HL-60 (cell line): ENCODE measurements around the gene NBEAL2.

Experiments
- DNase-seq, 2 experiments: peaks; one replicate each; pipeline ENCODE4 v3.0.0-alpha.2; 2010 to 2020; ENCODE audit warnings: low read depth in 1 of 2, low spot score in 1 of 2
- H3K27ac ChIP-seq: fragments of 250-450 bp; sonication (Bioruptor Pico); replicated peaks from 2 replicates; pipeline ENCODE4 v1.5.1; 2020; ENCODE audit warnings: mild to moderate bottlenecking, moderate library complexity
- H3K27me3 ChIP-seq: fragments of 250-450 bp; sonication (Bioruptor Pico); 2 replicates; pipeline ENCODE4 v1.5.1; 2021; ENCODE audit warnings: mild to moderate bottlenecking, moderate library complexity; ENCODE audit not compliant: insufficient read depth, poor library complexity, severe bottlenecking
- H3K4me3 ChIP-seq: replicated peaks from 2 replicates; pipeline ENCODE4 v1.5.1; 2011; ENCODE audit warnings: mild to moderate bottlenecking, control low read depth, low read length; ENCODE audit not compliant: insufficient read depth
- GABPA ChIP-seq: IDR thresholded peaks from 2 replicates; pipeline ENCODE4 v1.6.1; 2012; ENCODE audit warnings: low read depth
- POLR2AphosphoS5 ChIP-seq: IDR thresholded peaks from 2 replicates; pipeline ENCODE4 v1.6.1; 2012; ENCODE audit warnings: low read depth
- SPI1 ChIP-seq: IDR thresholded peaks from 2 replicates; pipeline ENCODE4 v1.6.1; 2012; ENCODE audit warnings: low read depth, mild to moderate bottlenecking, borderline replicate concordance
- TF ChIP-seq, protein P1 (sequence below): IDR thresholded peaks from 2 replicates; pipeline ENCODE4 v1.6.1; 2012; ENCODE audit warnings: low read depth; ENCODE audit not compliant: insufficient replicate concordance
- TF ChIP-seq, protein P2 (sequence below): IDR thresholded peaks from one replicate; pipeline ENCODE4 v1.5.1; 2011; ENCODE audit warnings: low read length, control low read depth, inconsistent platforms; ENCODE audit not compliant: insufficient read depth

The NBEAL2 gene

DNA sequence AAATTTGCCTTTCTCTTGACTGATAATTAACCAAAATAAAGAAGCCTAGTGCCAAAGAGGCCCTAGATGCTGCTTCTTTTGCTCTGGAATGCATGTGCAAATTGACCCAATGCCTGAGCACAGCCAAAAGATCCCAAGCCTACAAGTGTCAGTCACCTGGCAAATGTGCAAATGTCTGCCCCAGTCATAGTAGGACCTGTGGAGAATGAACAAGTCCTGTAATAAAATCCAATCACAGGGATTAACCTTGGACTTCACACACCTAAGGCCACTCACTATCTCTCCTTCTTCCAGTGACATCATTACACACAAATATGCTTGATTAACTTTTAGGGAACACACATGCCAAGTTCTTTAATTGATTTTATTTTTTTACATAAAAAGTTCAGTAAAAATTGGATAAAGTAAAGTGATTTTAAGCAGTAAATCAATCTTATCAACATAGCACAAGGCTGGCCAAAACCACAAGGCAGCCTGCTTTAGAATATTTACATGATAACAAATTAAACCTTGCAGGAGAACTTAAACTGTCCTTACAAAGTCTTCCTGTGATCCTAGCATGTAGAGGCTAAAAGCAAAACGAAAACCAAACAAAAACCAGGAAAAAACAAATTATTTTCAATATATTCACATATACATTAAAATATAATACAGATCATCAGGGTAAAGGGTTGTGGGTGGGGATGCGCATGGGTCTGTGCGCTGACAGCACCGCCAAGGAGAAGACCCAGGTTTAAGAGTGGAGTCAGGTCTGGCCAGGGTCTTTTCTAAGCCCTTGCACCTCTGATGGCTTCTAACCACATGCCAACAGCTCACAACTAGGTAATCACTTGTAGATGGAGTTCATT lies 36.8 kb downstream of the NBEAL2 start:
- TF ChIP-seq, protein P1, sequence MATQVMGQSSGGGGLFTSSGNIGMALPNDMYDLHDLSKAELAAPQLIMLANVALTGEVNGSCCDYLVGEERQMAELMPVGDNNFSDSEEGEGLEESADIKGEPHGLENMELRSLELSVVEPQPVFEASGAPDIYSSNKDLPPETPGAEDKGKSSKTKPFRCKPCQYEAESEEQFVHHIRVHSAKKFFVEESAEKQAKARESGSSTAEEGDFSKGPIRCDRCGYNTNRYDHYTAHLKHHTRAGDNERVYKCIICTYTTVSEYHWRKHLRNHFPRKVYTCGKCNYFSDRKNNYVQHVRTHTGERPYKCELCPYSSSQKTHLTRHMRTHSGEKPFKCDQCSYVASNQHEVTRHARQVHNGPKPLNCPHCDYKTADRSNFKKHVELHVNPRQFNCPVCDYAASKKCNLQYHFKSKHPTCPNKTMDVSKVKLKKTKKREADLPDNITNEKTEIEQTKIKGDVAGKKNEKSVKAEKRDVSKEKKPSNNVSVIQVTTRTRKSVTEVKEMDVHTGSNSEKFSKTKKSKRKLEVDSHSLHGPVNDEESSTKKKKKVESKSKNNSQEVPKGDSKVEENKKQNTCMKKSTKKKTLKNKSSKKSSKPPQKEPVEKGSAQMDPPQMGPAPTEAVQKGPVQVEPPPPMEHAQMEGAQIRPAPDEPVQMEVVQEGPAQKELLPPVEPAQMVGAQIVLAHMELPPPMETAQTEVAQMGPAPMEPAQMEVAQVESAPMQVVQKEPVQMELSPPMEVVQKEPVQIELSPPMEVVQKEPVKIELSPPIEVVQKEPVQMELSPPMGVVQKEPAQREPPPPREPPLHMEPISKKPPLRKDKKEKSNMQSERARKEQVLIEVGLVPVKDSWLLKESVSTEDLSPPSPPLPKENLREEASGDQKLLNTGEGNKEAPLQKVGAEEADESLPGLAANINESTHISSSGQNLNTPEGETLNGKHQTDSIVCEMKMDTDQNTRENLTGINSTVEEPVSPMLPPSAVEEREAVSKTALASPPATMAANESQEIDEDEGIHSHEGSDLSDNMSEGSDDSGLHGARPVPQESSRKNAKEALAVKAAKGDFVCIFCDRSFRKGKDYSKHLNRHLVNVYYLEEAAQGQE = no peak
- TF ChIP-seq, protein P2, sequence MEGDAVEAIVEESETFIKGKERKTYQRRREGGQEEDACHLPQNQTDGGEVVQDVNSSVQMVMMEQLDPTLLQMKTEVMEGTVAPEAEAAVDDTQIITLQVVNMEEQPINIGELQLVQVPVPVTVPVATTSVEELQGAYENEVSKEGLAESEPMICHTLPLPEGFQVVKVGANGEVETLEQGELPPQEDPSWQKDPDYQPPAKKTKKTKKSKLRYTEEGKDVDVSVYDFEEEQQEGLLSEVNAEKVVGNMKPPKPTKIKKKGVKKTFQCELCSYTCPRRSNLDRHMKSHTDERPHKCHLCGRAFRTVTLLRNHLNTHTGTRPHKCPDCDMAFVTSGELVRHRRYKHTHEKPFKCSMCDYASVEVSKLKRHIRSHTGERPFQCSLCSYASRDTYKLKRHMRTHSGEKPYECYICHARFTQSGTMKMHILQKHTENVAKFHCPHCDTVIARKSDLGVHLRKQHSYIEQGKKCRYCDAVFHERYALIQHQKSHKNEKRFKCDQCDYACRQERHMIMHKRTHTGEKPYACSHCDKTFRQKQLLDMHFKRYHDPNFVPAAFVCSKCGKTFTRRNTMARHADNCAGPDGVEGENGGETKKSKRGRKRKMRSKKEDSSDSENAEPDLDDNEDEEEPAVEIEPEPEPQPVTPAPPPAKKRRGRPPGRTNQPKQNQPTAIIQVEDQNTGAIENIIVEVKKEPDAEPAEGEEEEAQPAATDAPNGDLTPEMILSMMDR = no peak
- TF ChIP-seq GABPA (no peak), SPI1 (no peak), POLR2AphosphoS5 (no peak)
- H3K27ac ChIP-seq = peak overlapping the region; percentile 65
- H3K27me3 ChIP-seq = no peaks in the 10 kb centered on the region
- no peak for DNase-seq
- no peak overlapping the region for H3K4me3 ChIP-seq

DNA sequence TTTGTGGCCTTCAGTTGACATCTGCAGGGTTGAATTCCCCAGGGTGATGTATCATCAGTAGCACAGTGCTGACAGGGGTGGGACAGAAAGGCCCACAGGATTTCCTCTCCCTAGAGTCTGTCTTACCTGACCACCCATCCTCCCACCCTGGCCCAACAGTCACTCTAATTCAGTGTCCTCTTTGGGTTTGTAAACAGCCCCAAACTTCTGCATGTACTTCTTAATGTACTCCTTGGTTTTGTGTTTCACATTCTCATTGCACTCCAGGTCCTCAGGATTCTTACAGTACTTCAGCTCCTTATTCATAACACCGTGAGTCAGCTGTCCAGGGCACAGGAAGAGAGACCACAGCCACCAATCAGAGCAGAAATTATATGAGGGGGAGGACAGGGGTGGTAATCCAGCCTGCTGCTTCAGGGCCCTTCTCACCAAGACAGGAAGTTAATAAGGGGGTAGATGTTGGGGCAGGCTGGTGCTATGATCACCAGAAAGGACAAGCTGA lies 37.5 kb downstream of the NBEAL2 start:
- peak overlapping the region; percentile 65 for H3K27ac ChIP-seq

DNA sequence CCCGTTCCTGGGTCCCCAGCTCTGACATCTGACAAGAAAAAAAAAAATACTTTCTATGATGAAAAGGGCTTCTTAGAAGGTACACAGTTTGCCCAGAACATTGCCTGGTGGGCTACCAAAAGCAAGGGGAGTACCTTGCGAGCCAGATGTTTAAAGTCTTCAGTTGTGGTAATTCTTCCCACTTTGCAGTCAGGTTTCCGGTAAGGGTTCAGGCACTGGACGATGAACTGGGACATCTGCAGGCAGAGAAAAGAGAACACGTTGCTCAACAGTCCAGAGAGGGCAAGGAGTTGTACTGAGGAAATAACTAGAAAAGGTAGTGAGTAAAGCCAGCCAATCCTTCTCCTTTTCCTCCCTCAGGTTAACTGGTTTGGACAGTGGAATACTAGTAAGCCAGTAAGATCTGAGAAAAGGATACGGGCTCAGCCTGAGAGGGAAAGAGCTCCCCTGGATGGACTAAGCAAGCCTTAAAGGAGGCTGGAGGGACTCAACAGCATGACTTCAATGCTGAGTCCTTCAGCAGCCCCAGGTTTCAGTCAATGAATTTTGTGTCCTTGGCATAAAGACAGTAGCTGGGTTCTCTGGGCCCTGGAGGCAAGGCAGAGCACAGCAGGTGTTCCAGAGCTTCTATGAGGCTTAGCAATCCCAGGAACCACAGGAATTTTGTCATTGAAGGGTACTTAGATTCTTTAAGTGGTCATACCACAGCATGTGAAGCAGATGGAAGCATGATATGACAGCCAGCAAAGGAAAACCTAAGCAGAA lies 38.2 kb downstream of the NBEAL2 start:
- peak overlapping the region; percentile 65 for H3K27ac ChIP-seq
- DNase-seq = peak in 1 of 2 experiments; percentile 82
- no peaks in the 10 kb centered on the region for H3K27me3 ChIP-seq
- H3K4me3 ChIP-seq = no peak overlapping the region
- TF ChIP-seq, protein P1 = no peak
- TF ChIP-seq GABPA (no peak), POLR2AphosphoS5 (0 out of 2 replicates have a peak, but pooled peaks have one; percentile 20), SPI1 (no peak)
- TF ChIP-seq, protein P2 = no peak

More for the DNA sequence above, 37.5 kb downstream of the NBEAL2 start:
- Histone ChIP-seq H3K27me3 (no peaks in the 10 kb centered on the region), H3K4me3 (no peak overlapping the region)
- TF ChIP-seq, protein P2 = no peak
- TF ChIP-seq SPI1 = peak; percentile 52; the same call in 1 of the 2 replicates
- TF ChIP-seq POLR2AphosphoS5 = peak; percentile 34
- DNase-seq = peak; percentile 62 to 79
